GM21390 (cell line): ENCODE measurements around the gene FAM168B.

Experiments used
- ATAC-seq: cut with Tn5 transposase; IDR thresholded peaks from one replicate; pipeline ENCODE4 v1.9.1; 2021; ENCODE audit not compliant: unreplicated experiment

Gene FAM168B

DNA sequence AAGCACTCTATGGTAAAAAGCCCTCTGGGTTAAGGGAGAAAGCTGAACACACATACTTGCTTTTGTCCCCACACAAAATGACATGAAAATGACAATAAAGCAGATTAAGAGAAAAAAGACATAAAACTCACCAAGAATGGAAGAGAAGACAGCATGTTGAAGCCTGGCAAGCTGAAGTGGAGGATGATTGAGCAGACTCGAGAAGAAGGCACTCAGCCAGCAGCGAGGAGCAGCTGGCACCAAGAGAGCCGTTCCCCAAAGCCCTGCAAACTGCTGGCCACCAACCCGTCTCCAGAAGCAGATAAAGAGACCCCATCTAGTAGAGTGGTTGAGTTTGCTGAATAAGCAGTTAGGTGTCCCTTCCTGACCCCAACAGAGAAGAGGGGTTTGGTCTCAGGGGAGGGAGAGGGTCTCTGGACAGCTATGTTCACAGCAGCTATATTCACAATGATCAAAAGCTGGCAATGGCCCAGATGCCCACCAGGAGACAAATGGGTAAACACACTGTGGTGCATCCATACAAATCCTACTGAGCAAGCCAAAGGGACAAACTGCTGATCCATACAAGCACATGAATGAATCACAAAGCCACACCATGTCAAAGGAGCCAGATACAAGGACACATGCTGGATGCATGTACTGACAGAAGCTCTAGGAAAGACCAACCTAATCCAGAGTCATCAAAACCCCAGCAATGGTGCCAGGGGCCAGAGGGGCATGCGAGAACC, 36.9 kb downstream of the FAM168B start:
- ATAC-seq, result no peak

DNA sequence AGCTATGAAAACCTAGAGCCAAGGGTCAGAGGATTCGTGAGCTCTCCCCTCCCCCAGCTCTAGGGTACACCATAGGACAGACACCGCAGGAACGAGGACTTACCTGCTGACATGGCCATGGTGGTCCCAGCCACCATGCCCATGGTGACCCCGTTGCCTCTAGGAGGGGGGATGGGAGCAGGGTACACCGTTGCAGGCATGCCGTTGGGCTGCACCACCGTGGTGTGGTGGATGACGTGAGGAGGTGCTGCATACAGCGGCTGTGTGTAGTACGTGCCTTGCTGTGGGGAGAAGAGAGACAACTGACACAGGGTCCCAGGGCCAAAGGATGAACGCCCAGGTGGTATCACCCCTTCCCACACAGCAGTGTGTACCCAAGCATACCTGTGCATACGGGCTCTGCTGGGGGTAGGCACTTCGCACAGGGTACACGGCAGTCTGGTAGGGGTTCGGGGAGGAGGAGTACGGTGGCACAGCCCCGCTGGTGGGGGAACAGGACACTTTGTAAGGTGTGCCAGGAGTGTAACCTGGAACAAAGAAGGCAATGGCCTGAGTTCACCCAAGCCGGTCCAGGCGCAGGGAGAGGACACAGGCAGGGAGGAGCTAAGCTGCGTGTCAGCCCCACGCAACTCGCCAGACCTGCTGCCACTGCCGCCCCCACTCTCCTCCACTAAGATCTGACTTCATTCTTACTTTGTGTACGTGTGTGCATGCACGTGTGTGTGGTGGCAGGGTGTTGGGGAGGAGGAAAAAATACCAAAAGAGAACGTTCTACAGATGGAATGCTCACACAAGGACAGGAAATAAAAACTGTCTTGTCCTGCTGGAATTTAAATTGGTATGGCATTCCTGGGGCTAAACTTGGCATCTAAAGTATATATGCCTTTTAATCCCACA, 37.8 kb downstream of the FAM168B start:
- no peak for ATAC-seq

GRCh38 chr2:131054488-131054887, 38.8 kb downstream of the FAM168B start:
- no peak for ATAC-seq

DNA sequence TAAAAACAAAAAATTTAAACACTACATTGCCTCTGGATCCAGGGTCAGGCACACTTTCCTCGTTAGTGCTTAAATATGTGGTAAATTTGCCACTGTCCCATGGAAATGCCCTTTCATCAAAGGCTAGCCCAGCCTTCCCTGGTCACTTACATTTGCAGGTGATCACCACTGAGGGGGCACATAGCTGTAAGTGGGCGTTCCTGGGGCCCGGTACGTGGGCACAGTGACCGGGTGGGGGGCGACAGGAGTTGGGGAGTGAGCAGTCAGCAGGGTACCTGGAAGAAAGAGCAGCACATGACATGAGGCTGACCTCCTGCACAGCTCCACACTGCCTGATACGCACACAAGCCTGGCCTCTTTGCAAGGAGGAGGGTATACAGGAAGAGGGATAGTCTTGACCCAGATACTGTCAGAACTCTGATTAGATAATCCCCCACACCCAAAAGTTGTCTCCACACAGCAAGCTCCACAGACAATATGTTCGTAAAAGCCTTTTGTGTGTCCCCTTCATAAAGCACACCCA, 40.5 kb downstream of the FAM168B start:
- no peak for ATAC-seq

- no peak for ATAC-seq
These were observed 42.4 kb downstream of the FAM168B start for GRCh38 chr2:131050896-131051295.

- no peak for ATAC-seq
These were observed 44.0 kb downstream of the FAM168B start for GRCh38 chr2:131049150-131049718.

DNA sequence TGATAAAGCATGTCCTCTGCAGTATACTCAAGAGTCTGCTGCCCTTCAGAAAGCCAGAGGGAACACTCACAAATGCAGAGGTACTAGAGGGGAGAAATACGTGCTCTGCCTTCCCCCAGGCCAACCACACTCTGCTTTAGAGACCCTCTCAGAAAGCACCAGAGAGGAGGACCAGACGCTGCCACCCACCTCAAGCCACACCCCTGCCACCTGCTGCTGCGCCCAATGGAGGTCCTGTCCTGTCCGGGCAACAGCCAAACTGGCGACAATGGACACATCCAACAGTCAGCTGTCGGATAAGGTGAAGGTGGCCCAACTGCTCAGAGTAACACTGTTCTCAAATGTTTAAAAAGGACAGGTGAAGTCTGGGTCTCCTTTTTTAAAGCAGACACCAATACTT, 44.6 kb downstream of the FAM168B start:
- ATAC-seq, result no peak

GRCh38 chr2:131047920-131048560, 45.2 kb downstream of the FAM168B start:
- ATAC-seq, result no peak

GRCh38 chr2:131046918-131047652, 46.2 kb downstream of the FAM168B start:
- no peak for ATAC-seq

DNA sequence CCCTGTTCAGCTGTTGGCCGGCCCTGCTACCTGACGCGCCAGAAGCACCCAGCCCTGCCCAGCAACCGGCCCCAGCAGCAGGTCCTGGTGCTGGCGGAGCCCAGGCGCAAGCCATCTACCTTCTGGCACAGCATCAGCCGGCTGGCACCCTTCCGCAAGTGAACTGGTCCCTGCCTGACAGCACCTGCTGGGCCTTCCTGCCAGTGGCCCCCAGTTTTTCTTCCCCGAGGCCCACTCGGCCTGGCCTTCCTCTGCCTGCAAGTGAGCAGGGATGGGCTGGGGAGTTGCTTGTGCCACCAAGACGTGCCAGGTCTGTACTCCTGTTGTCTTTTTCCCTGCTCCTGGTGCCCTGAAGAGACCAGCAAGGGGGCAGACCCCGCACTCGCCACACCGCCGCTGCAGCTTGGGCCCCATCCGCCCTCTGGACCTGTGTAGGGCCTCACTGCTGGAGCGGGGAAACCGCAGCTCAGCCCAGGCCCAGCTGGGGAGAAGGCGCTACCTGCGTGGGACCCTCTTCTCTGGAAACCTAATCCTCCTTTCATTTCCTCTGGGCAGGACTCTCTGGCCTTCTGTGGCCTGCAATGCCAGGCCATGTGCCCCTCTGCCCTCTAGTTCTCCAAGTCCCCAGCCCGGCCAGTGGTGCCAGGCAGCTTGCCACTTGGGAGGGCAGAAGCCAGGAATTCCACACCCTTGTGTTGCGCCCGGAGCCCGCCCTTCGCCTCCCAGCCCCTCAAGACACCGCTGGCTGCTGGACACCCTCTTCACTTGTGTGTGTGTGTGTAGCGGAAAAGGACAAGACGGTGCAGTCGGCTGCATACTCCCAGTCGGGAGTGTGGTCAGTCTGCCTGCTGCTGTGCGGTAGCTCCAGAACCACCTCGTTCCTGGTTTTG, 47.0 kb downstream of the FAM168B start:
- no peak for ATAC-seq

DNA sequence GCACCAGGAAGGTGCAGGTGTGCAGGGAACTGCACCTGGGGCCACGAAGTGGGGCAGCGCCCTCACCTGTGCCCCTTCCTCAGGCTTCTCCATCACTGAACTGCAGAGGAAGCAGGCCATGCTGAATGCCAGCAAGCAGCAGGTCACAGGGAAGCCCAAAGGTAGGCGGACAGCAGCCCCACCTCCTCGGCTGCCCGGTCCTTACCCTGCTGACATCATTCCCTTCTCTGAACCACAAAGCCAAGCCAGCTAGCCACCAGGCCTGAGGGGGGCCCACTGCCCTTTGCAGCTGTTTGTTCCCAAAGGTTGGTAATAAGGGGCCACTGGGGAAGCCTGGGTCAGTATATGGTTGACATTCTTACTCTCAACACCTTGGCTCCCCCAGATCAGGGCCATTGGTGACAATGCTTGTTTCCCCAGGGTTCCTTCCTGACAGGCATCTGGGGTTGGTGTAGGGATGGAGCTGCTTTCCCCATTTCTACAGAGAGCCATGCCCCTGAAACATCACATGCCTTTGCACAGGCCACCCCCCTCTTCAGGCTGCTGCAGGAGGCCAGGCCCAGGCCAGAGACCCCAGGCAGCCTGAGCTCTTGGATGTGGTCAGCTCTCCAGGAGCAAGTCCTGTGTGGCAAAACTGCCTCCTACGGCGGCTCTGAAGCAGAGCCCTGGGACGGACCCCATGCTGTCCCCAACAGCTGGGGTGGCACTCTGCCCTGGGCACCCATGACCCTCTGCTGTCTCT, 47.8 kb downstream of the FAM168B start:
- ATAC-seq, result no peak

GRCh38 chr2:131044757-131045150, 48.5 kb downstream of the FAM168B start:
- no peak for ATAC-seq

DNA sequence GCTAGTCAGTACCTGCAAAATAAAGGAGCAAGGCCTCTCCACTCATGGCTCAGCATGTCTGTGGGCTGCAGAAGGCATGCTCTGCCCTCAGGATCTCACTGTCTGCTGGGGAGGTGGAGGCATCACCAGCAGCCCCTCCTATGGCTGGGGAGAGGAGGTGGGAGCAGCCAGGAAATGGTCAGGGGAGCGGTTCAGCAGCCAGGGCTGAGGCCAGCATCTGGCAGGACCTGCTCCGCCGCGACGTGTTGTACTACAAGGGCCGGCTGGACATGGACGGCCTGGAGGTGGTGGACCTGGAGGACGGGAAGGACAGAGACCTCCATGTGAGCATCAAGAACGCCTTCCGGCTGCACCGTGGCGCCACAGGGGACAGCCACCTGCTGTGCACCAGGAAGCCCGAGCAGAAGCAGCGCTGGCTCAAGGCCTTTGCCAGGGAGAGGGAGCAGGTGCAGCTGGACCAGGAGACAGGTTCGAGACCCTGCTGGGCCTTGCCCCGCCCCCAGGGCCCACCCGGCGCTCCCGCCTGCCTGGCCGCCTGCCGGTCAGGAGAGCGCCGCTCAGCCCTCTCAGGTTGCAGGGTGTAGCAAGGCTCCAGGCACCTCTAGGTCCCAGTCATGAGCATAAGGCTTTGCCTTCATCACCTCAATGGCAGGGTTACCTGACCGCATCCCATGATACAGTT, 49.0 kb downstream of the FAM168B start:
- ATAC-seq, result no peak

GRCh38 chr2:131043199-131044074, 49.8 kb downstream of the FAM168B start:
- ATAC-seq, result no peak

DNA sequence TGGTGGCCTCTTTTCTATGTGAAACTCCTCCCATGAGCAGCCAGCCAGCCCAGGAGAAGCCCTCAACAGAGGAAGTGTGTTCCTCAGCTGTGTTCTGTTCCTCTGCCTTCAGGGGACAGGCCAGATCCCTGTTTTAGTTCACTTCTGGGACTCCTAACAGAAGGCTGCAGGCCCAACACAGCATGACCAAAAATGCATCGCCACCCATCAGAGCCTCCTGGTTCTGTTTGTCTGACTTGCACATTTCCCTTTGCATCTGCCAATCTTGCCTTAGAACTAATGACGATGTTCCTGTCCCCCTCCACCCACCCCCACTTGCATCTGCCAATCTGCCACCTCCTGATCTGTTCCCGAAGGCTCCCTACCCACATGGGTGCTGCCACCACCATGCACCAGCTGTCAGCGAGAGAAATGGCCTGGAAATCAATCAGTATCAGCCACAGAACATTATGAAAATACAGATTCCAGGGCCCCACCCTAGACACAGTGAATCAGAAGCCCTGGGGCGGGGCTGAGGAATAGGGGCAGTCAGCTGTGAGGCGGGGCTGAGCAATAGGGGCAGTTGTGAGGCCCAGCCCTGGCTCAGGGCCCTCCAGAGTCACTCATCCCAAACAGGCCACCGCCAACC, 51.0 kb downstream of the FAM168B start:
- no peak for ATAC-seq

GRCh38 chr2:131041402-131042147, 51.7 kb downstream of the FAM168B start:
- no peak for ATAC-seq
